H54 (cell line): Measurements from ENCODE around the gene EIF3K.

Experiments used
- DNase-seq: peaks from one replicate; pipeline ENCODE4 v3.0.0; 2011; ENCODE audit warnings: low spot score, mixed read lengths; ENCODE audit not compliant: insufficient read length
- FAIRE-seq: peaks from 3 replicates; lab custom pipeline; 2011; peaks lifted over from hg19 to GRCh38; lab: Jason Lieb, UNC
- POLR2A ChIP-seq: IDR thresholded peaks from 2 replicates; pipeline ENCODE4 v1.6.1; 2011; ENCODE audit warnings: low read depth, mild to moderate bottlenecking, low read length

EIF3K gene

GRCh38 chr19:38662537-38663155 lies 43.7 kb downstream of the EIF3K start:
- FAIRE-seq = no peak
- DNase-seq = no peak

GRCh38 chr19:38663156-38663651 lies 44.2 kb downstream of the EIF3K start:
- TF ChIP-seq POLR2A = no peak
- FAIRE-seq (no peak), DNase-seq (no peak)

More at GRCh38 chr19:38662537-38663155, 43.7 kb downstream of the EIF3K start:
- TF ChIP-seq POLR2A = no peak

DNA sequence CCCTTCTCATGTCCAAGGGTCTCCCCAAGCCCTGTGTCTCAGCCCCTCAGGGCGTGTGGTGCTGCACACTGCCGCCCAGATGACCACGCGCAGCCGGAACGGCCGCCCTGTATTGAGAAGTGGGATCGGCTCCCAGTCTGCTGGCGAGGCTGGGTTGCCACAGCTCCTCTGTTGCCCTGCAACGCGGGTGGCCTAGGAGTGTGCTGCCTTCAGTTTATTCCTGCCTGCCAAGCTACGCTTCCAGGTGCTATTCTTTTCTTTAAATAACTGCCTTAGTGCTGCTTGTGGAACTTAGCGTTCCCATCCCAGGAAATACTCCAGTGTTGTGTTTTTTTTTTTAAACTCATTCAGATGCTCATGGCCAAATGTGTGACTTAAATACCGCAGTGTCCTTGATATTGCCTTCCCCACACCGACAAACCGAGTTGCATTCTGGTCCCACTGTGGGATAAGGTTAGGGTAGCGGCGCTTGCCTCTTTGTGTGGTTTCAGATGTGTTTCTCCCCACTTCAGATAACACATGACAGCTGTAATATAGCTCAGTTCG lies 45.0 kb downstream of the EIF3K start:
- no peak for TF ChIP-seq POLR2A
- FAIRE-seq (no peak), DNase-seq (no peak)

DNA sequence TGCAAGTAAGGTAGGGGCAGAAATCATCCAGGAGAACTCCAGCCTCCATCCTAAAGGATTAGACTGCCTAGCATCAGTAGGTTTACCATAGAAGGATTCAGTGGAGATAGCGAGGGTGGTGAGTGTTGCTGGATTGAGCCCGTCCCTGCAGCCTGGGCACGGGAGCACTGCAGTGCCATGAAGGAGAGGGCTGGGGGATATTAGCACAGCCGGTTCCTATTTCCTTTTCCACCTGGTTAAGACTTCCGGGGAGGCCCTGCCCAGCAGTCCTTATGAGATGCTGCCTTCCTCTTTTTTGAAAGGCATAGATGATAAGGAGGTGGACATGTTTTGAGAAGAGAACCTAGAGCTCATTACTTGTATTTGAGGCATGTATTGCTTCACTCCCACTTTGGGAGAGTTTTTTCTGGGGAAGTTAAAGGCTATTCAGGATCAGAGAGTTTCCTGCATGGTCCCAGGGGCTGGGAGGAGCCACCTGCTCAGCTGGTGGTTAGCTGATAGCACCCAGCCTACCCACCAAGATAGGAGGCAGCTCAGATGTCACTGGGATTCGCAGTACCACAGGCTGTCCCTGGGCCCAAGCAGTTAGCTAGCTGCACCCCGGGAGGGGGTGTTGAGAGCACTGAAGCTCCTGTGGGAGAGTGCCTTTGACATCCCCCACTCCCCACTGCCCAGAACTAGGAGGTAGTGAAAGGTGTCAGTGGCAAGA lies 45.7 kb downstream of the EIF3K start:
- FAIRE-seq (no peak), DNase-seq (no peak)
- TF ChIP-seq POLR2A = no peak

DNA sequence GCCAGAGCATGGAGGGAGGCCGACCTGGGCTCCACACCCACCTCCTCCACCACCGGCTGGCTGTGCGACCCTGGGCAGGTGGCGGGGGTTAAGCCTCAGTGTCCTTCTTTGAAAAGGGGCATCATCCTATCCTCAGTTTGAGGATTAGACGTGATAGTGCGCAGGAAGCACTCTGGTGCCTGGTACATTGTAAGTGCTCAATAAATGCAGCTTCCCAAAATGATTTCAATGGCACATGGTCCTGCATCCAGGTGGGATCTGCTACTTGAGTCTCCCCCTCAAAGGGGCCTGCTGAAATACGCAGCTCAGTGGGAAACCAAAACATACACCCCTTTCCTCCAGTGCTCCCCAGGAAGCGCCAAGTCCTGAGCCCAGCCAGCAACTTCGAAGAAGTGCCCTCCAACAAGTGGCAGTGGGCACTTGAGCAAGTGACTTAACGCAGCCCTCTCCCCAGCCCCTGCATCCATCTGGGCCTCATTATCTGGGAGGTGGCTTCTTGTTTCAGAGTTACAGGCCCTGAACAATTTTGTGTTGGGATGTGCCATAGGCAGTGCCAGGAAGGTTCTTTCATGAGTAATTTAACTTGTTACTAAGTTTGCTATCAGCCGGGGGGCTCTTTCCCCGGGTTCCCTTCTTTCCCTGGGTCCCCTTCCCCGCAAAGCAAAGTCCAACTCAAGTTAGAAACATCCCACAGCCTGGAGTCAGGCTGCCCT lies 46.4 kb downstream of the EIF3K start:
- no peak for TF ChIP-seq POLR2A
- DNase-seq = no peak
- FAIRE-seq = no peak

DNA sequence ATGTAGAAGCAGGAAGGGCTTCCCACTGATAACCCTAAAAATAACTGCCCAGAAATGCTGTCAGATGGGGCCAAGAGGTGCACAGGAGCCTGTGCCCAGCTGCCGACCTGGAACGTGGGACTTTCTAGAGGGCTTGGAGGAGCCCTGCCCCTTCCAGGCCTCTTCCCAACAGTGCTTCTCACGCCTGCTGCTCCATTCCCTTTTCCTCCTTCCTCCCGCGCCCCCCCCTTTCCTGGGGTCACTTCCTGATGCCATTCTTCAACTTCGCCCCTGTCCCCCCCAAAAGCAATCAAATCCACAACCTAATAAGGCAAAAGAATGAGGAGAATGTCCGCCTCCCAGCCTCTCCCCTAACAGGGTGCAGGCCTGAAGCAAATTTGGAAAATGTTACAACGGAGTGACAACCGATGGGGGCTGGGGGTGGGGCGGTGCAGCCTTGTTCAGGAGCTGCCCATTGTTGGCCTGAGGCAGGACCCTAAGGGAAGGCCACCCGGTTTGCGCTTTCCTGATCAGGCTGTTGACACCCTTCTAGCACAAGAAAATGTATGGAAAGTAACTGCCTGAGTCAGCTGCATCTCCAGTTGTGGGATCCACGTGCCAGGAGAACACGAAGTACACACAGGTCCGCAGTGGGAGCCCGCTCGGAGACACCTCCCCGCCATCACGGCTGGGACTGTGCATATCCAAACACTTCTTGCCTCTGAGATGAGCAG lies 47.1 kb downstream of the EIF3K start:
- DNase-seq (no peak), FAIRE-seq (no peak)
- TF ChIP-seq POLR2A = no peak

GRCh38 chr19:38666663-38667511 lies 47.9 kb downstream of the EIF3K start:
- TF ChIP-seq POLR2A = no peak
- DNase-seq = no peak
- FAIRE-seq = no peak

GRCh38 chr19:38667661-38668171 lies 48.7 kb downstream of the EIF3K start:
- FAIRE-seq = no peak

GRCh38 chr19:38669552-38669951 lies 50.6 kb downstream of the EIF3K start:
- FAIRE-seq (no peak), DNase-seq (no peak)
- no peak for TF ChIP-seq POLR2A

More at GRCh38 chr19:38667661-38668171, 48.7 kb downstream of the EIF3K start:
- no peak for TF ChIP-seq POLR2A
- DNase-seq = no peak

DNA sequence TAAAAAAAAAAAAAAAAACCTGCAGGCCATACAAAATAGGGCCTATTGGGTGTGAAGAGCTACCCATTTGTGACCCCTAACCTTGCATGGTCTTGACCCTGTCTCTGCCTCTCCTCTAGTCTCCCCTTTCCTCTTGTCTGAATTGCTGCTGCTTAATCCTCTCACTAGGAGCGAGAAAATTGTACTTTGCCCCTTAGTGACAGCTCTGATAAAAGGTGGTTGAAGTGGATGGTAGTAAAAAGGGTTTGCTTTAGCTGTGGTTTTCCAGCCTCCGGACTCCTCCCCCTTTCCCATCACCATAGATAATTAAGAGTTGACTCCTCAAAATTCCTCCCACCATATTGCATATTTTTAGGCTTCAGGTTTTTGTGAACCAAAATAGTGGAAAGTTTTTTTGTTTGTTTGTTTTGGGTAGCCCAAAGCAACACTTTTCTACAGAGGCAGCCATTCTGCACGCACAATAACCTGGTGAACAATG lies 52.0 kb downstream of the EIF3K start:
- DNase-seq = no peak
- TF ChIP-seq POLR2A = no peak
- FAIRE-seq = no peak

DNA sequence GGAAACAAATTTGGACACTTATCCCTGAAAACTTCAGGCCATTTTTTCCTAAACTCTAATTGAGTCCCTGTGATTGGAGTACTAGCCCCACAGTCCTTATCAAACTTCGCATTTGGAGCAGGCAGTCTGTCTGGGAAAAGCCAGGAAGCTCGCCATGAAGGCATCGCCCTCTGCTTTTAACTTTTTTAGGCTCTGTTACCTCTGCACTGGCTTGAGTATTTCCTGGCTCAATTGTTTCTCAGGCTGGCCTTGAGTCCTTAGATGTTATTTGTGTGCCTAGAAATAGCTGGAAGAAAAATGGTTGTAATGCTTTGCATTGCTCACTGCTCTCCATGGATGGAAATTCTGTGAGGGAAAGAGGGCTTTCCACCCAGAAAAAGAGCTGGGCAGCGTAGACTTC lies 52.7 kb downstream of the EIF3K start:
- DNase-seq (no peak), FAIRE-seq (no peak)
- no peak for TF ChIP-seq POLR2A

- DNase-seq (no peak), FAIRE-seq (no peak)
- no peak for TF ChIP-seq POLR2A
Measured at GRCh38 chr19:38673030-38673429, 54.0 kb downstream of the EIF3K start.
